ENCODE measurements around the gene EDDM13.
"Not testable (repeated sequence)": the region's sequence is repeated elsewhere in the genome, so short reads cannot be mapped to it uniquely, and the experiment has no call there.

EDDM13 gene

GRCh38 chr19:56295531-56296455 is 23.2 kb downstream of the EDDM13 start:
- DNase-seq, result no peak

GRCh38 chr19:56297010-56297409 is 24.5 kb downstream of the EDDM13 start:
- no peak for DNase-seq

- DNase-seq, result no peak
Observed at GRCh38 chr19:56299688-56300087, 27.1 kb downstream of the EDDM13 start.

GRCh38 chr19:56301155-56301554 is 28.6 kb downstream of the EDDM13 start:
- DNase-seq, result no peak

DNA sequence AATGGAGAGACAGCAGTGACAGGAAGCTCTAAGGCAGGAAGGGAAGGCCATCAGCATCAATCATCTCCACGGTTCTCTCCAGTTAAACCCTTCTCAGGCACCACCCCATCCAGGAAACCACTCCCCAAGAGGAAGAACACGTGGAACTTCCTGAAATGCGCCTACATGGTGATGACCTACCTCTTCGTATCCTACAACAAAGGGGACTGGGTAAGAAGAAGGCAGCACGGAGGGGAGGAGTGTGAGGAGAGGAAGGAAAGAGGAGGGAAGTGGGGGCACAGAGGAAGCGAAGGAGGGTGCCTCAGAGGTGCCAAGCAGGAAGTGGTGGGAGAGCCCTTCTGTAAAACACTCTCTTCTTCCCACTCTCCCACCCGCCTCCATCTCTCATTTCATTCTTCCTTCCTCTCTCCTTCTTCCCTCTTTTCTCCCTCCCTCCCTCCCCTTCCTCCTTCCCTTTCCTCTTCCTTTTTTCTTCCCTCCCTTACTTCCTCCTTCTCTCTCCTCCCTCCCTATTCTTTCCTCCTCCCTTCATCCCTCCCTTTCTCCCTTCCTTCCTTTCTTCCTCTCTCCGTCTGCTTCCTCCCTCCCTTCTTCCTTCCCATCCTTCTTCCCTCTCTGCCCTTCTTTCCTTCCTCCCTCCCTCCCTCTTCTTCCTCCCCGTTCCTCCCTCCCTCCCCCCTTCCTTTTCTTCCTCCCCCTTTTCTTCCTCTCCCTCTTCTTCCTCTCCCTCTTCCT is 29.5 kb downstream of the EDDM13 start:
- DNase-seq, result no peak

- DNase-seq, result no peak
Observed at GRCh38 chr19:56304243-56304642, 31.7 kb downstream of the EDDM13 start.

DNA sequence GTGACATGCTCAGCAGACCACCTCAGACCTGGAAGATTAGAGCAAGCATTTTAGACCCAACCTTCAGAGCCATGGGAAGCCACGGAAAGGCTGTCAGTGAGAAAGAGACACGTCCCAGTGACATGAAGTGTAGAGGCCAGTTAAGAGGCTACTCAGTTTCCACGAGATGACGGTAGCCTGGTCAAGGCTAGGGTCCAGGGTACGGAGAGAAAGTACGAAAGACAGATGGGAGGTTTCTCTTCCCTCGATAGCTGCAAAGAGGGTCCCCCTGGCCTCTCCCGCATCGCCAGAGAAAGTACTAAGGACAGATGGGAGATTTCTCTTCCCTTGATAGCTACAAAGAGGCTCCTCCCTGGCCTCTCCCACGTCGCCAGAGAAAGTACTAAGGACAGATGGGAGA is 33.5 kb downstream of the EDDM13 start:
- DNase-seq, result no peak

DNA sequence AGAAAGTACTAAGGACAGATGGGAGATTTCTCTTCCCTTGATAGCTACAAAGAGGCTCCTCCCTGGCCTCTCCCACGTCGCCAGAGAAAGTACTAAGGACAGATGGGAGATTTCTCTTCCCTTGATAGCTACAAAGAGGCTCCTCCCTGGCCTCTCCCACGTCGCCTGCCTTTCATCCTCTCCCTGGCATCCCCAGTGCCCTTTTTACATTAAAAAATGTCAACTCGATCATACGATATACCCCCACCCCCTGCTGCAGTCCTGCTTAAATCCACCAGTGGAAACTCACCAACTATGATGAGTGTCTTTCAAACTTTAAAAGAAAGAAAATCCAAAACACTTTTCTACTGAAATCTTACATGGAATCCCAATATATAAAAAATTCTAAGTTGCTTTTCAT is 34.5 kb downstream of the EDDM13 start:
- DNase-seq, result not testable (repeated sequence)

GRCh38 chr19:56308792-56309191 is 36.2 kb downstream of the EDDM13 start:
- DNase-seq, result no peak

- DNase-seq, result peak; percentile 10
Observed at GRCh38 chr19:56309511-56310185, 37.1 kb downstream of the EDDM13 start.

- DNase-seq, result no peak
Observed at GRCh38 chr19:56310462-56310861, 37.9 kb downstream of the EDDM13 start.

DNA sequence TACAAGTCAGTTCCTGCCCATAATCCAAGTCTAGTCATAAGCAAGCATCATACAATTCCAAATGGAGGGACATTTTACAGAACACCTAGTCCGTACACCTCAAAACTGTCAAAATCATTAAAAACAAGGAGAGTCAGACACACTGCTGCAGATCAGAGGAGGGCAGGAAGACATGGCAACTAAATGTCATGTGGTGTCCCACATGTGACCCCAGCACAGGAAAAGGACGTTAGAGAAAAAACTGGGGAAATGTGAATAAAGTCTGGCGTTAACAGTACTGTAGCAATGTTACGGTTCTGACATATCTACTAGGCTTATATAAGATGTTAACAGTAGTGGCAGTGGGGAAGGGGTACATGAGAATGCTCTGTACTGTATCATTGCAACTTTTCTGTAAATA is 39.8 kb downstream of the EDDM13 start:
- DNase-seq, result no peak

- DNase-seq, result no peak
Observed at GRCh38 chr19:56312787-56313657, 40.5 kb downstream of the EDDM13 start.

GRCh38 chr19:56314018-56314380 is 41.5 kb downstream of the EDDM13 start:
- DNase-seq, result no peak

GRCh38 chr19:56314381-56315076 is 42.0 kb downstream of the EDDM13 start, which contains the start of gene ZSCAN5A:
Gene ZSCAN5A, minus strand, starts transcription at chr19:56314839. Its CDS starts 89,793 bp downstream, at chr19:56225046.
- peak; percentile 94 for DNase-seq

- peak; percentile 84 for DNase-seq
Observed at GRCh38 chr19:56315077-56315828, 42.7 kb downstream of the EDDM13 start.

GRCh38 chr19:56316728-56317127 is 44.2 kb downstream of the EDDM13 start:
- no peak for DNase-seq

DNA sequence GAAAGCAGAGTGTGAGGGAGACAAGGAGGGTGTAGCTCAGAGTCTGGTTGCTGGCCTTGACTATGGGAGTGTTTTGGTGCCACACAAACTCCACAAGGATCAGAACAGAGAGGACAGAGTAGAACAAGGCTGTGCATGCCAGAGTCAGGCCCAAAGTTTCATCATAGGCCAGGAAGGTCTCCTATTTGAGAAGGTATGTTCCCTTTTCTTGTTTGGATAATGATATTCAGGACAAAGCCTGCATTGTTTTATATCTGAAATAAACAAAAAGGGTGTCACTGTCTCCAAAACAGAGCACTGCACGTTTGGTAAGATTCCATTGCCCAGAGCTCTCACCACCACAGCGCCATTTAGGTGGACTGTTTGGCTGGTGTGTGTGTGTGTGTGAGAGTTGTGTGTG is 45.2 kb downstream of the EDDM13 start:
- no peak for DNase-seq

DNA sequence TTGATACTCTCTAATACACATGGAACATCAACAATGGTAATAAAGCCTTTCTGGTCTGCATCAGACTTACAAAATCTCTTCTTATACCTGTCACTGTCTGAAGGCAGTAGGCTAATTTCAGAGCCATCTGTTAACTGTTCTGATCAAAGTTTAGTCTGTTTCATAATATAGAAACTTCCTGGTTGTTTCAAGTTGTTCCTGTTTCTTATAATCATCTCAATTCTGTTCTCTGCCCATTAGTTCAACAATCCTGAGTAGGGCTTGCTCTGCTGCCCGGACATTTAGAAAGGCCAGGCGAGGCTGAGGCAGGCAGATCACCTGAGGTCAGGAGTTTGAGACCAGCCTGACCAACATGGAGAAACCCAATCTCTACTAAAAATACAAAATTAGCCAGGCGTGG is 47.4 kb downstream of the EDDM13 start:
- no peak for DNase-seq

DNA sequence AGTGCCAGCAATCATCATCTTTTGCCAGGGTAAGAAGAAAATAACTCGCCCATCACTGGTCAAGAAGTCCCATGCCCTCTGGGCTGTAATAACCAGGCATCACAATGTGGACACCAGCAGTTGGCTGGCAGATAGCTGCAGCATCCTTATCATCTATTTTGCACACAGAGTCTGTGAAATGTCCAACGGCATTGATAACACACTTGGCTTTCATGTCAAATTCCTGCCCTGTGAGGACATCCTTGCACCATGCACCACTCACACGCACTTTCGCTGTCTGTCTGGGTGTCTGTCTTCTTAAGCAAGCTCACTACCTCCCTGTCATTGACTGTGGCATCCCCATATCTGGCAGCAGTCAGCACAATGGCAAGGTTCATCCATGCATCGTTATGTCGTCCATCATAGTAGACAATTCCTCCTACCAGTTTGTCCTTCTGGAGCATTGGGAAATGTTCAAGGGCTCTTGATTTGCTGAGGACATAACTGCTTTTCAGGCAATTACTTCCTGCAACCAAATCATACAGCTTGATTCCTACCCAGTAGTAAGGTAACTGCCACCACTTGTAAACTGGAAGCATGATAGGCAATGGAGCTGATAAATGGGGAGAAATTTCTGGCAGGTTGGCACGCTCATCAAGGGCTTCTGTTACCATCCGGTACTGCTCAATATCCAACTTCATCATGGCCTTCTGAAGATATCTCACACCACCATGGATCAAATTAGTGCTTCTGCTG is 48.9 kb downstream of the EDDM13 start:
- DNase-seq, result no peak
